SK-N-SH treated with all-trans-retinoic acid at 6 μM for 48 hours (cell line): ENCODE data around the gene TSC22D4.

ENCODE experiments used
- ARNTL ChIP-seq: fragments of 450-650 bp; formaldehyde crosslinking; IDR thresholded peaks from 2 replicates; pipeline ENCODE4 v1.5.0; 2020; ENCODE audit warnings: low read depth, mild to moderate bottlenecking, moderate library complexity, borderline replicate concordance
- BACH2 ChIP-seq: fragments of 250-450 bp; sonication (Bioruptor Pico); IDR thresholded peaks from 2 replicates; pipeline ENCODE4 v1.9.0; 2021; ENCODE audit warnings: mild to moderate bottlenecking, borderline replicate concordance
- CSDC2 ChIP-seq: fragments of 250-450 bp; sonication (Bioruptor Pico); IDR thresholded peaks from 2 replicates; pipeline ENCODE4 v1.5.0; 2020; ENCODE audit warnings: mild to moderate bottlenecking, moderate library complexity
- CSRNP3 ChIP-seq: fragments of 250-450 bp; sonication (Bioruptor Pico); IDR thresholded peaks from 2 replicates; pipeline ENCODE4 v1.5.1; 2021; ENCODE audit warnings: mild to moderate bottlenecking, moderate library complexity
- PATZ1 ChIP-seq: fragments of 250-450 bp; sonication (Bioruptor Pico); IDR thresholded peaks from 2 replicates; pipeline ENCODE4 v1.8.0; 2020; ENCODE audit warnings: mild to moderate bottlenecking, moderate library complexity, borderline replicate concordance
- RARB ChIP-seq: fragments of 250-450 bp; sonication (Bioruptor Pico); IDR thresholded peaks from 2 replicates; pipeline ENCODE4 v1.8.0; 2021; ENCODE audit warnings: mild to moderate bottlenecking, moderate library complexity
- SNAI2 ChIP-seq: fragments of 250-450 bp; sonication (Bioruptor Pico); IDR thresholded peaks from 2 replicates; pipeline ENCODE4 v1.5.0; 2020; ENCODE audit warnings: mild to moderate bottlenecking, moderate library complexity
- ZC3H10 ChIP-seq: fragments of 250-450 bp; sonication (Bioruptor Pico); IDR thresholded peaks from 2 replicates; pipeline ENCODE4 v1.5.1; 2021; ENCODE audit warnings: mild to moderate bottlenecking, moderate library complexity
- ZNF8 ChIP-seq: fragments of 450-650 bp; formaldehyde crosslinking; IDR thresholded peaks from 2 replicates; pipeline ENCODE4 v1.5.0; 2020; ENCODE audit warnings: mild to moderate bottlenecking, moderate library complexity

- TF ChIP-seq BACH2 (CRISPR knock-in tag) (no peak), ARNTL (no peak), CSDC2 (CRISPR knock-in tag) (no peak), CSRNP3 (CRISPR knock-in tag) (no peak), RARB (CRISPR knock-in tag) (no peak), ZNF8 (CRISPR knock-in tag) (no peak), ZC3H10 (CRISPR knock-in tag) (no peak), SNAI2 (no peak), PATZ1 (CRISPR knock-in tag) (no peak)
Observed at GRCh38 chr7:100489824-100490223, 10.8 kb upstream of the TSC22D4 start.
